Activated naive CD8-positive, alpha-beta T cell treated with anti-CD3 and anti-CD28 coated beads, Interleukin-2, amount 10 ng/mL, durations not matched to agents 7 days and 5 days (primary cell): ENCODE measurements around the gene ARHGAP1. TPM values are rescaled to one million over a fixed set of nuclear protein-coding genes. Genes with fewer than 3 reads are reported as not detected.

Experiments
- ATAC-seq: fragments of 150-1000 bp; cut with Tn5 transposase; one replicate; pipeline ENCODE4 v1.10.0; 2021; ENCODE audit warnings: low read depth, moderate library complexity
- POLR2A ChIA-PET: fragments of 350-600 bp; sonication (Branson Sonifier 250); formaldehyde crosslinking; loops from one replicate; lab custom pipeline; 2021; ENCODE audit warnings: antibody characterized with exemption; lab: Charles Lee
- DNase-seq: peaks from one replicate; pipeline ENCODE4 v3.0.0; 2021
- H3K27ac Mint-ChIP-seq: one replicate; pipeline ENCODE4 v1.8.0; 2022; ENCODE audit warnings: mild to moderate bottlenecking, mixed read lengths
- H3K27me3 Mint-ChIP-seq: one replicate; pipeline ENCODE4 v1.8.0; 2022; ENCODE audit warnings: mild to moderate bottlenecking, moderate library complexity, mixed read lengths
- H3K36me3 Mint-ChIP-seq: one replicate; pipeline ENCODE4 v1.8.0; 2021; ENCODE audit warnings: mild to moderate bottlenecking, mixed read lengths
- H3K4me1 Mint-ChIP-seq: one replicate; pipeline ENCODE4 v1.8.0; 2021; ENCODE audit warnings: mixed read lengths
- H3K4me3 Mint-ChIP-seq: one replicate; pipeline ENCODE4 v1.8.0; 2022; ENCODE audit warnings: mild to moderate bottlenecking, moderate library complexity, mixed read lengths
- H3K9me3 Mint-ChIP-seq: one replicate; pipeline ENCODE4 v1.8.0; 2021; ENCODE audit warnings: mixed read lengths
- total RNA-seq, 2 experiments: library from RNA; stranded (reverse); gene quantifications; one replicate each; pipeline ENCODE4 v1.2.3, GENCODE V29; 2021

Gene ARHGAP1
- total RNA-seq, 2 experiments from 2014 or later: 62.5 to 68.0 TPM

- peaks cover 16% of the 10 kb centered on the region for H3K36me3 Mint-ChIP-seq
- H3K9me3 Mint-ChIP-seq: no peaks in the 10 kb centered on the region
- DNase-seq (no peak), ATAC-seq (no peak)
- peaks cover 14% of the 10 kb centered on the region for H3K4me1 Mint-ChIP-seq
- no peak overlapping the region for H3K4me3 Mint-ChIP-seq
- POLR2A ChIA-PET: interaction anchor here (0.5 kb wide), 1 partner anchor 90 kb away, joined by 3 read pairs; no protein-coding TSS in a partner anchor
- no peak overlapping the region for H3K27ac Mint-ChIP-seq
- H3K27me3 Mint-ChIP-seq: no peaks in the 10 kb centered on the region
Observed at GRCh38 chr11:46680164-46680760, 20.2 kb downstream of the ARHGAP1 start.

- POLR2A ChIA-PET: interaction anchor here (0.5 kb wide), 1 partner anchor 89 kb away, joined by 3 read pairs; no protein-coding TSS in a partner anchor
- Mint-ChIP-seq H3K9me3 (no peaks in the 10 kb centered on the region), H3K36me3 (peaks cover 16% of the 10 kb centered on the region), H3K4me1 (peaks cover 20% of the 10 kb centered on the region), H3K4me3 (no peak overlapping the region), H3K27ac (no peak overlapping the region), H3K27me3 (no peaks in the 10 kb centered on the region)
- no peak for ATAC-seq
- DNase-seq: no peak
Observed at GRCh38 chr11:46679241-46680163, 20.9 kb downstream of the ARHGAP1 start.

DNA sequence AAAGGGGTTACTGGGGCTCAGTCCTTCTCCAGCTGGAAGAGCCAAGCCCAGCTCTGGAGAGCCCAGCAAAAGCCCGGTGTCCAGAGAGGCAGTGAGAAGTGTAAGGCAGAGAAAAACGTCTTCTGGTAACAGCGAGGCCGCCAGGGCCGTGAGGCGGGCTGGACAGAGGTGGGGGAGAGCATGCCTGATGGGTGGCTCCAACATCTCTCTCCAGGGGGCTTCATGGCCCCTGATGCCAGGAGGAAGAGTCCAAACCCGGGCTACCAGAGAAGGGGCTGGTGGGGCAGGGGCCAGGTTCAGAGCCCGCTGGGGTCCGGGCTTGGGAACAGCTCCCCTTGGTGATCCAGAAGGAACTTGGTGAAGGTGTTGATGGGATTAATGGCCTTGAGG, 21.7 kb downstream of the ARHGAP1 start:
- DNase-seq (no peak), ATAC-seq (no peak)
- Mint-ChIP-seq H3K4me3 (no peak overlapping the region), H3K9me3 (no peaks in the 10 kb centered on the region), H3K36me3 (peaks cover 14% of the 10 kb centered on the region), H3K27me3 (no peaks in the 10 kb centered on the region), H3K4me1 (peaks cover 24% of the 10 kb centered on the region), H3K27ac (no peak overlapping the region)
- POLR2A ChIA-PET: interaction anchor here (0.5 kb wide), 1 partner anchor 62 kb away, joined by 3 read pairs; the partner anchor contains the start of genes ATG13 and HARBI1

- no peaks in the 10 kb centered on the region for H3K9me3 Mint-ChIP-seq
- ATAC-seq (no peak), DNase-seq (no peak)
- POLR2A ChIA-PET: interaction anchor here (0.5 kb wide), 1 partner anchor 61 kb away, joined by 3 read pairs; the partner anchor contains the start of genes ATG13 and HARBI1
- no peak overlapping the region for H3K4me3 Mint-ChIP-seq
- H3K27ac Mint-ChIP-seq: no peak overlapping the region
- H3K27me3 Mint-ChIP-seq: no peaks in the 10 kb centered on the region
- H3K36me3 Mint-ChIP-seq: peaks cover 17% of the 10 kb centered on the region
- peaks cover 24% of the 10 kb centered on the region for H3K4me1 Mint-ChIP-seq
Observed at GRCh38 chr11:46677991-46678740, 22.3 kb downstream of the ARHGAP1 start.

GRCh38 chr11:46677169-46677568, 23.2 kb downstream of the ARHGAP1 start:
- peaks cover 29% of the 10 kb centered on the region for H3K4me1 Mint-ChIP-seq
- no peaks in the 10 kb centered on the region for H3K27me3 Mint-ChIP-seq
- H3K27ac Mint-ChIP-seq: peak overlapping the region; percentile 74
- DNase-seq (no peak), ATAC-seq (no peak)
- H3K36me3 Mint-ChIP-seq: peaks cover 24% of the 10 kb centered on the region
- POLR2A ChIA-PET: no interaction called here
- no peaks in the 10 kb centered on the region for H3K9me3 Mint-ChIP-seq
- no peak overlapping the region for H3K4me3 Mint-ChIP-seq

DNA sequence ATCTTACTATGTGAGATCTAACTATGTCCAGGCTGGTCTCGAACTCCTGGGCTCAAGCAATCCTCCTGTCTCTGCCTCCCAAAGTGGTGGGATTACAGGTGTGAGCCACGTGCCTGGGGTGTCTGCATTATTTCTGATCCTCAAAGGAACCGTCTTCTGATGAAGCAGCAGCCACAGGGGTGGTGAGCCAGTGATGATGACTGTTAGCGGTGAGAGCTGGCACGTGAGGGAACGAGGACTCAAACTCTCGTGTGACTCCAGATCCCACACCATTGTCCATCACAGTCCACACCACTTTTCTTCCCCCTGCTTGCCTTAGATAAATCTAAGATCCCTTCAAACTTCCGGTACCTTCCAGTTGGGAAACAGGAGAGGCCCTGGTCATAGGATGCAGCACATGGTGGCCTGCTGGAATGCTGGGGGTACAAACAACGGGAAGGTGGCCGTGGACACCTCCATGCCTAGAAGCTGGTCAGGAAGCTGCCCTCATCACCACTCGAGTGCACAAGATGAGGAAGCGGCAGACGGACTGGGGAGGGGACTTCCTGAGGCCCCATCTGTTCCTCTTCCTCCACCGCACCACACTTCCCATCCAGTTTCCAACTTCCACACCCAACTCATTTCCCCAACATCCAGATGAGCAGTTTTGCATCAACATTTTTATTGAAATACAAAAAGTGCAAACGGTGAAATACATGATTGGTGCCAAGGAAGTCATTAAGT, 23.8 kb downstream of the ARHGAP1 start:
- DNase-seq: no peak
- Mint-ChIP-seq H3K4me3 (peak overlapping the region; percentile 16), H3K9me3 (no peaks in the 10 kb centered on the region), H3K36me3 (peaks cover 26% of the 10 kb centered on the region), H3K27ac (peak overlapping the region; percentile 74), H3K4me1 (peaks cover 35% of the 10 kb centered on the region), H3K27me3 (no peaks in the 10 kb centered on the region)
- ATAC-seq: no peak
- POLR2A ChIA-PET: interaction anchor here (0.6 to 1.2 kb wide), 2 partner anchors 9 to 690 kb away, joined by 3 to 4 read pairs; no protein-coding TSS in a partner anchor

DNA sequence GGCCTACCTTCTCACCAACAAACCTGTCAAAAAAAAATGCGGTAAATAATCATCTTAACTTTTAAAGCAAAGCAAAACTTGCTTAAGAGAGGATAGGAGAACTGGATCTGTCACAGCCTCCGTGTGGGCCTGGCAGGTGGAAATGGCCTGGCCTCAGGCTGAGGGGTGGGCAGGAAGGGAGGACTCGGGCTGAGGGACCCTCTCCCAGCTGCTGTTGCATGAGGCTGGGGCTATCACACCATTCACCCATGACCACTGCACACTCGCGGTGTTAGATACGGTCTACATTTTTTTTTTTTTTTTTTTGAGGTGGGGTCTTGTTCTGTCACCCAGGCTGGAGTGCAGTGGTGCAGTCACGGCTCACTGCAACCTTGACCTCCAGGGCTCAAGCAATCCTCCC, 24.5 kb downstream of the ARHGAP1 start:
- ATAC-seq: no peak
- Mint-ChIP-seq H3K36me3 (peaks cover 27% of the 10 kb centered on the region), H3K27me3 (no peaks in the 10 kb centered on the region), H3K27ac (peak overlapping the region; percentile 25), H3K9me3 (no peaks in the 10 kb centered on the region), H3K4me3 (no peak overlapping the region), H3K4me1 (peaks cover 40% of the 10 kb centered on the region)
- POLR2A ChIA-PET: interaction anchor here (0.6 to 3.0 kb wide), 3 partner anchors 9 to 690 kb away, joined by 3 to 15 read pairs (median 4); partner anchors contain the start of genes ARHGAP1 and ZNF408
- no peak for DNase-seq

DNA sequence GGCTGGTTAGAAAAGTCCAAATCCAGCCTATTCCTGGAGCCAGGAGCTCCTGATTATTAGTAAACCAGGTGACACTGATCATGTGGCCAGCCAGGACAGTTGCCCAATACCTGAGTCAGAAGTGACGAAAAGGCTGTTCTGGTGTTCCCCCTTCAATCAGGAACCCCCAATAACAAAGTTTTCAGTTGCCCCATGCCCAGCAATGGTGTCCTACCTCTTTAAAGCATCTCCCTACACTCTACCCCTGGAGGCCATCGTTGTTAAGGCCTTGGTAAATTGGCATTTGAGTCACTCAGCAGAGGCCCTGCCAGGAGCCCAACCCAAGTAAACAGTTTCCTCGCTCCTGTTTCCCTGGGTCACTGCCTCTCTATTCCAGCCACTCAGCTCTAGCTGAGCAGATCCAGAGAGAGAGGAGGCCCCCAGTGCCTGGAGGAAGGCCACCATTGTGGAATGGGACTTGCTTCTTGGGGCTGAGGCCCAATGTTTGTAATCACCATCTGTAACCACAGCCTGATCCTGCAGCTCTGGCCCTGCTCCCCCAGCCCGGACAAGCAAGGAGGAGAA, 25.0 kb downstream of the ARHGAP1 start:
- no peaks in the 10 kb centered on the region for H3K27me3 Mint-ChIP-seq
- POLR2A ChIA-PET: interaction anchor here (0.8 to 3.0 kb wide), 5 partner anchors 10 to 540 kb away, joined by 3 to 15 read pairs (median 4); partner anchors contain the start of genes AMBRA1, ARHGAP1 and ZNF408
- no peak for DNase-seq
- H3K27ac Mint-ChIP-seq: peak overlapping the region; percentile 92
- H3K36me3 Mint-ChIP-seq: peaks cover 24% of the 10 kb centered on the region
- H3K9me3 Mint-ChIP-seq: no peaks in the 10 kb centered on the region
- H3K4me1 Mint-ChIP-seq: peaks cover 45% of the 10 kb centered on the region
- H3K4me3 Mint-ChIP-seq: no peak overlapping the region
- no peak for ATAC-seq

DNA sequence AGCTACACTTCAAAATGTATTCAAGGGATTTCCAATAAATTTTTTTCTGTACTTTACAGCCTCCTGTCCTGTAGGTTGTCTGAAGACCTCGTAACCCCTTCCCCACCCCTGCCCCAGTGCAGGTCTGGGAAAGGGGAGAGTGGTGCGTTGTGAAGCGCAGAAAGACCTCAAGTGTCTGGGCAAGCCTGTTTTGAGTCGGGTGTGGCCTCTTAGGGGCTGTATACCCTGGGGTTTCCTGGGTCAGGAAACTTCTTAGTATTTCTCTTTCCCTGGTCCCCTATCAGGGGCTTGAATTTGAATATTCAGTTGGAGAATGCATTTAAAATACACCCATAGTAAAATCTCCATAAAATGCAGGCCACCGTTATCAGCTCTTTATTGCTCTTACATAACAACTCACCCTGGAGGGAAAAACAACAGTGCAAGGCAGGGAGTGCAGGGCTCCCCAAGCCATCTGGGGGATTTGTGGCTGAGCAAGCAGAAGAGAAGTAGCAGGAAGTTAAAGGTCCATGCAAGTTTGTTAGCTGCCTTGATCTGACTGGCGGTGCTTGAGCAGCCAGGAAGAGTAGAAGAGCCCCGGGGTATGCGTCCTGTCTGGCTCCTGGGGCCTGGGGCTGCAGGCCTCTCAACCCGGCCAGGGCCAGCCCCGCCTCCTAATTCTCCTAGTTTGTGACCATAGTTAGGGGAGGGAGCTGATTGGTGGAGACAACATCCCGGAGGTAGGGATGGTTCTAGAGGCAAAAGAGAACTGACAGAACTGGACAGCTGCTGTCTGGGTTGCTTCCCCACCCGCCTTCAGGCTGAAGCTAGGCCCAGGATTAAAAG, 25.7 kb downstream of the ARHGAP1 start:
- peak overlapping the region; percentile 92 for H3K27ac Mint-ChIP-seq
- H3K27me3 Mint-ChIP-seq: no peaks in the 10 kb centered on the region
- H3K4me3 Mint-ChIP-seq: peak overlapping the region; percentile 52
- DNase-seq (no peak), ATAC-seq (peak; percentile 41)
- H3K36me3 Mint-ChIP-seq: peaks cover 30% of the 10 kb centered on the region
- H3K9me3 Mint-ChIP-seq: no peaks in the 10 kb centered on the region
- POLR2A ChIA-PET: interaction anchor here (0.6 to 3.0 kb wide), 5 partner anchors 21 to 541 kb away, joined by 3 to 15 read pairs (median 3); partner anchors contain the start of genes AMBRA1, ARHGAP1 and ZNF408
- H3K4me1 Mint-ChIP-seq: peaks cover 50% of the 10 kb centered on the region

DNA sequence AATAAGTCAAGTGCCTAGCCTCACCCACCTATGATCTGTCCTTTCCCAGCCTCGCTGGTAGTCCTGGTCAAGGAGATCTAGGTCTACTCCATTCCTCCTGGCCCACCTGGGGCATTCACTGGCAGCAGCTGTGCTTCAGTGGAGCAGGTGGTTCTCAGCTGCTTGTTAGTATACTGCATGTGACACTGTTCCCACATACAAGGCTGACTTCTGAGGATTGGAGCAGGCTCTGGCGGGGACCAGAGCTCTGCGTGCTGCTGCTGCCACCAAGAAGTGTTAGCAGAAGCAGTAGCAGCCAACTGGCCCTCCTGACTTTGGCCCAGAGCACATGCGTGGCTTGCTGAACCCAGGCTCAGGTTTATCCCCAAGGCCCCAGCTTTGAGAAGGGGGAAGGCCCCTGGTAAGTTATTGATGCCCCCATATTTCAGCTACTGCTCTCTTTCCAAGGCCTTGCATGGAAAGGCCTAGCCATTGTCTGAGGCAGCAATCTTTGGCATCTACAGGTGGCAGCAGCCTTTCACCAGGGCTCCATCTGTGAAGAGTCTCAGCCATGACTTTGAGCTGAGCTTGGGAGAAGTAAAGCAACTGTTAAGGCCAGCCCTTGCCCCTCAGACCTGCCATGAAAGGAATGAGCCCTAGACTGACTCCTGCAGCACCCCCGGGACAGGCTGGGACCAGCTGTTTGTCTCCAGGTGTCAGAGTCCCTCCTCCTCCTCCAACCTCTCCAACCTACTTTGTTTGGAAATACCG, 26.5 kb downstream of the ARHGAP1 start:
- POLR2A ChIA-PET: interaction anchor here (0.6 to 3.0 kb wide), 6 partner anchors 20 to 555 kb away, joined by 3 to 15 read pairs (median 3); partner anchors contain the start of genes AMBRA1, ARHGAP1 and ZNF408
- Mint-ChIP-seq H3K27me3 (no peaks in the 10 kb centered on the region), H3K9me3 (no peaks in the 10 kb centered on the region), H3K4me1 (peaks cover 54% of the 10 kb centered on the region), H3K4me3 (no peak overlapping the region), H3K36me3 (peaks cover 34% of the 10 kb centered on the region), H3K27ac (peak overlapping the region; percentile 92)
- ATAC-seq (no peak), DNase-seq (no peak)

DNA sequence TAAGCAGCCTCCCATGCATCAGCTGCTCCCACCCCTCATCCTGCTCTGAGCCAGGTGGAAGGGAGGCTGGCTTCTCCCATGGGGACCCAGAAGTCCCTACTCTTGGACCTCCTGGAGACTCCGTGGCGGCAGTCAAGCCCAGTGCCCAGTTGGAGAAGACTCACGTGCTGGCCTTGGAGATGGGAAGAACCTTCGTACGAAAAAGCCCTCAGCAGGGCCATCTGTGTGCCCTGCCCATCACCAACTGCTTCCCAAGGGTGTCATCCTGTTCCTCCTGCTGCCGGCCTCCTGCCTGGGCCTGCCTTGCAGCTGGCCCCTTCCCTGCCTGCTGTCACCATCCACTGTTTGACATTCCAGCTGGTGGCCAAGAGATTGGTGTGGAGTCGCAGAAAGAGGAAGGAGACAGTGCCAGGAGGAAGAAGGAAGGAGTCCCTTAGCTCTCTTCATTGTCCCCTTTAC, 28.0 kb downstream of the ARHGAP1 start:
- POLR2A ChIA-PET: no interaction called here
- Mint-ChIP-seq H3K4me1 (peaks cover 54% of the 10 kb centered on the region), H3K4me3 (no peak overlapping the region), H3K9me3 (no peaks in the 10 kb centered on the region), H3K27me3 (no peaks in the 10 kb centered on the region), H3K36me3 (peaks cover 34% of the 10 kb centered on the region), H3K27ac (peak overlapping the region; percentile 89)
- no peak for DNase-seq
- ATAC-seq: no peak
